Globus pallidus (tissue), 1 donor: Measurements from ENCODE around the gene AAK1.
"Not testable (repeated sequence)": the region's sequence is repeated elsewhere in the genome, so short reads cannot be mapped to it uniquely, and the experiment has no call there.

Experiments
- DNase-seq: peaks from one replicate; pipeline ENCODE4 v3.0.0-alpha.2; 2015; ENCODE audit warnings: low spot score

Gene AAK1

GRCh38 chr2:69624611-69625010, 18.9 kb downstream of the AAK1 start:
- DNase-seq, result peak; percentile 51

- DNase-seq, result no peak
These were observed 19.4 kb downstream of the AAK1 start for GRCh38 chr2:69624131-69624530.

- DNase-seq, result no peak
These were observed 20.3 kb downstream of the AAK1 start for GRCh38 chr2:69623236-69623635.

- DNase-seq, result not testable (repeated sequence)
These were observed 20.7 kb downstream of the AAK1 start for GRCh38 chr2:69622805-69623204.

GRCh38 chr2:69622017-69622540, 21.5 kb downstream of the AAK1 start:
- DNase-seq, result not testable (repeated sequence)

GRCh38 chr2:69621440-69621839, 22.1 kb downstream of the AAK1 start:
- DNase-seq, result no peak

GRCh38 chr2:69620870-69621269, 22.7 kb downstream of the AAK1 start:
- no peak for DNase-seq

GRCh38 chr2:69619725-69620124, 23.8 kb downstream of the AAK1 start:
- DNase-seq, result no peak

GRCh38 chr2:69618362-69618761, 25.2 kb downstream of the AAK1 start:
- DNase-seq, result no peak

GRCh38 chr2:69617744-69618143, 25.8 kb downstream of the AAK1 start:
- no peak for DNase-seq

- no peak for DNase-seq
These were observed 26.8 kb downstream of the AAK1 start for GRCh38 chr2:69616755-69617154.

GRCh38 chr2:69615969-69616368, 27.6 kb downstream of the AAK1 start:
- DNase-seq, result no peak

GRCh38 chr2:69615078-69615625, 28.4 kb downstream of the AAK1 start:
- DNase-seq, result no peak

GRCh38 chr2:69612707-69613106, 30.8 kb downstream of the AAK1 start:
- no peak for DNase-seq

GRCh38 chr2:69612200-69612599, 31.3 kb downstream of the AAK1 start:
- no peak for DNase-seq

- no peak for DNase-seq
These were observed 35.4 kb downstream of the AAK1 start for GRCh38 chr2:69608109-69608508.

GRCh38 chr2:69606771-69607170, 36.8 kb downstream of the AAK1 start:
- DNase-seq, result not testable (repeated sequence)

GRCh38 chr2:69605284-69605683, 38.3 kb downstream of the AAK1 start:
- DNase-seq, result no peak

GRCh38 chr2:69604836-69605235, 38.7 kb downstream of the AAK1 start:
- DNase-seq, result no peak

- no peak for DNase-seq
These were observed 39.4 kb downstream of the AAK1 start for GRCh38 chr2:69604026-69604678.

- DNase-seq, result no peak
These were observed 40.3 kb downstream of the AAK1 start for GRCh38 chr2:69603146-69603743.

GRCh38 chr2:69601179-69601612, 42.3 kb downstream of the AAK1 start:
- no peak for DNase-seq

GRCh38 chr2:69600425-69600824, 43.1 kb downstream of the AAK1 start:
- no peak for DNase-seq
